ENCODE measurements around the gene HCFC1R1.
A peak's percentile ranks its signal among the peaks of the same experiment; 100 is the strongest.

Gene HCFC1R1

DNA sequence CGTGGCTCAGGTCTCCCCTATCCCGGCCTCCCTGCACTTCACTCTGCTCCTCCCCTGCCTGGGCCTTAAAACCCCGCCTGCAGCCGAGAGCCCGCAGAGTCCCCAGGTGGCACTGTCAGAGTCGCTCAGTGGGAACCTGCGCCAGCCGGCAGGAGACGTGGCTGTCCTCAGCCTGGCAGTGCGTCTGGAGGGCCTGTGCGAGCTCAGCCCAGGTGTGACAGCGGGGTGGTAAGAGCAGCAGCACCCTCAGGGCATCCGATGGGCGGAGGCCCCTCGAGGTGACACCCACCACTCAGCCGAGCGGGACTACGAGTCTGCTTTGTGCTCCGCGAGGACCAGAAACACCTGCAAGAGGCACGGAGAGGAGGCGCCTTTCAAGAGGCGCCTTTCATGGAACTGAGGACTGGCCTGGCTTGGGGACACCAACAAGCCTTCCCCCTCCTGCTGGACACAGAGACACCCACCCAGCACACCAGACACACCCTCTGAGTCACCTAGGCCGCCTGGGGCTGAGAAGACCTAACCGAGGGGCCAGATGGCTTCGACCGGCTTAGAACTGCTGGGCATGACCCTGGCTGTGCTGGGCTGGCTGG, 10.8 kb downstream of the HCFC1R1 start, which contains the start of gene CLDN9:
Gene CLDN9 (plus strand): TSS at position 96 of the 593 bp plus-strand sequence. CDS start 440 bp downstream, at position 536.
- Histone ChIP-seq H3K4me3 (ENCODE audit: low read depth, low read length) (no peak within 1 kb of the TSS), H3K9me3 (ENCODE audit: severe bottlenecking) (no peaks in the 10 kb centered on the region), H3K27me3 (ENCODE audit: insufficient read depth, low read depth, severe bottlenecking) (no peaks in the 10 kb centered on the region), H3K36me3 (no peaks in the 10 kb centered on the region), H3K27ac (peak within 1 kb of the TSS; percentile 43)
- DNase-seq, result peak; percentile 66
- TF ChIP-seq, protein P1, sequence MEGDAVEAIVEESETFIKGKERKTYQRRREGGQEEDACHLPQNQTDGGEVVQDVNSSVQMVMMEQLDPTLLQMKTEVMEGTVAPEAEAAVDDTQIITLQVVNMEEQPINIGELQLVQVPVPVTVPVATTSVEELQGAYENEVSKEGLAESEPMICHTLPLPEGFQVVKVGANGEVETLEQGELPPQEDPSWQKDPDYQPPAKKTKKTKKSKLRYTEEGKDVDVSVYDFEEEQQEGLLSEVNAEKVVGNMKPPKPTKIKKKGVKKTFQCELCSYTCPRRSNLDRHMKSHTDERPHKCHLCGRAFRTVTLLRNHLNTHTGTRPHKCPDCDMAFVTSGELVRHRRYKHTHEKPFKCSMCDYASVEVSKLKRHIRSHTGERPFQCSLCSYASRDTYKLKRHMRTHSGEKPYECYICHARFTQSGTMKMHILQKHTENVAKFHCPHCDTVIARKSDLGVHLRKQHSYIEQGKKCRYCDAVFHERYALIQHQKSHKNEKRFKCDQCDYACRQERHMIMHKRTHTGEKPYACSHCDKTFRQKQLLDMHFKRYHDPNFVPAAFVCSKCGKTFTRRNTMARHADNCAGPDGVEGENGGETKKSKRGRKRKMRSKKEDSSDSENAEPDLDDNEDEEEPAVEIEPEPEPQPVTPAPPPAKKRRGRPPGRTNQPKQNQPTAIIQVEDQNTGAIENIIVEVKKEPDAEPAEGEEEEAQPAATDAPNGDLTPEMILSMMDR (IDR thresholded peaks at IDR 0.05; ENCODE audit: low read depth, low read length), result no peak

DNA sequence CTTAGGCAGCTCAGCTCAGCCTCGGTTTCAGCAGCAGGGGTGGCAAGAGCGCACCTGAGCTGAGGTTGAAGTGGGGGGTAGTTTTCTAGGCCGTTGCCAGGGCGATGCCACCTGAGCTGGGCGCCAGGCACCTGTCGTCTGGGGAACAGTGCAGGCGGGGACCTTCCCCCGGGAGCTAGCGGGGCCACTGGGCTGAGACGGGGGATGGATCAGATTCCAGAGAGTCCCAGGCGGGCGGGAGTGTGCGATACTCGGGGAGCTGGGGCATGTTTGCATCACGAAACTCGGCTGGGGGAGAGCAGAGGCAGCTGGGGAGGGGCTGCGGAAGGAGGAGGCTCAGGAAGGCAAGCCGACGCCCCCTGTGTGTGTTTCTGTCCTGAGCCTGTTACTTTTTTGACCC, 11.5 kb downstream of the HCFC1R1 start:
- no peak overlapping the region for H3K27ac ChIP-seq
- no peaks in the 10 kb centered on the region for H3K36me3 ChIP-seq
- no peak overlapping the region for H3K4me3 ChIP-seq (ENCODE audit: low read depth, low read length)
- H3K9me3 ChIP-seq (ENCODE audit: severe bottlenecking), result no peaks in the 10 kb centered on the region
- TF ChIP-seq, protein P1 (IDR thresholded peaks at IDR 0.05; ENCODE audit: low read depth, low read length), result no peak
- DNase-seq, result no peak
- H3K27me3 ChIP-seq (ENCODE audit: insufficient read depth, low read depth, severe bottlenecking), result no peaks in the 10 kb centered on the region

DNA sequence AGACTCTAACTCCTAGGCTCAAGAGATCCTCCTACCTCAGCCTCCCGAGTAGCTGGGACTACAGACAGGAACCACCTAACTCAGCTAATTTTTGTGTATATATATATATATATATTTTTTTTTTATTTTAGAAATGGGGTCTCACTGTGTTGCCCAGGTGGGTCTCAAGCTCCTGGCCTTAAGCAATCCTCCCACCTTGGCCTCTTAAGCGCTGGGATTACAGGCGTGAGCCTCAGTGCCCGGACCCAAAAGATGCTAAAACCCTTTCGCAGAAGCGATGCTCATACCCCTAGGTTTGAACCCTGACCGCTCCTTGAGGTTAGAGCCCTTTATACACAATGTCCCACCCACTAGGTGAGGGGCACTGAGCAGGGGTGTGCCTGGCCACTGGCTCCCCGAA, 13.2 kb downstream of the HCFC1R1 start:
- no peak for DNase-seq
- no peaks in the 10 kb centered on the region for H3K27me3 ChIP-seq (ENCODE audit: insufficient read depth, low read depth, severe bottlenecking)
- TF ChIP-seq, protein P1 (IDR thresholded peaks at IDR 0.05; ENCODE audit: low read depth, low read length), result no peak
- no peaks in the 10 kb centered on the region; the same call in 1 of the 2 replicates for H3K36me3 ChIP-seq
- no peaks in the 10 kb centered on the region for H3K9me3 ChIP-seq (ENCODE audit: severe bottlenecking)
- H3K27ac ChIP-seq, result no peak overlapping the region
- H3K4me3 ChIP-seq (ENCODE audit: low read depth, low read length), result no peak overlapping the region

DNA sequence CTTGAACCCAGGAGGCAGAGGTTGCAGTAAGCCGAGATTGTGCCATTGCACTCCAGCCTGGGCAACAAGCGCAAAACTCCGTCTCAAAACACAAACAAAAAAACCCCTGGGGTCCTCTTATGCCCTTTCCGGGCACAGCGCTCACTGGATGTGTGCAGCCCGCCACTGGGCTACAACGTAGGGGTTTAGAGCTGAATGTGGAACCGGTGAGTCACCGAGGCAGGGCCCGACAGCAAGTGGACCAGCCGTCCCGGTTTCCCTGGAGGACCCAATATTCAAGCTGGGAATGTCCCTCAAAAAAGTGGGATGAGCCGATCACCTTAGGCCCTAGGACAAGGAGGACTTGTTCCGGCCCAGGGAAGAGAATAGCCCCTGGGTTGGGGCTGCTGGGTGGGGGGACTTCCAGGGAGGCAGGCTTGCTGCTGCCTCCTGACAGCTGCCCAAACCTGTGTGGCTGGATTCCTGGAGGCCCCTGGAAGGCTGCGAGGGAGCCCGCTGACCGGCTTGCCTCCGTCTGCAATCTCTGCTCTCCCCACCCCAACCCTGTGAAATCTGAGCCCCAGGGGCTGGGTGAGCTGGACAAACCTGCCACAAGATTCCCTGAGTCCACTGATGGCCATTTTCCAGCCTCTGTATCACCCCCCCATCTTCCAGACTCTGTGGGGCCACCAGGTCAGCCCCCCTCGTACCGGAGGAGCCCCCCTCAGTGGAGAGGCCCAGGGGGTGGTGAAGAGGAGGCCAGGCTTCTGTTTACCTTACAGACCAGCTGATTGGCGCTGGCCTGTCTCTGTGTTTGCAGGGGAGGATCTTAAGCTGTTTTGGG, 14.0 kb downstream of the HCFC1R1 start:
- Histone ChIP-seq H3K27ac (no peak overlapping the region), H3K36me3 (no peaks in the 10 kb centered on the region; the same call in 1 of the 2 replicates), H3K27me3 (ENCODE audit: insufficient read depth, low read depth, severe bottlenecking) (no peaks in the 10 kb centered on the region), H3K9me3 (ENCODE audit: severe bottlenecking) (no peaks in the 10 kb centered on the region), H3K4me3 (ENCODE audit: low read depth, low read length) (no peak overlapping the region)
- TF ChIP-seq, protein P1 (IDR thresholded peaks at IDR 0.05; ENCODE audit: low read depth, low read length), result no peak
- no peak for DNase-seq

- no peaks in the 10 kb centered on the region for H3K27me3 ChIP-seq (ENCODE audit: insufficient read depth, low read depth, severe bottlenecking)
- TF ChIP-seq, protein P1 (IDR thresholded peaks at IDR 0.05; ENCODE audit: low read depth, low read length), result no peak
- H3K27ac ChIP-seq, result no peak overlapping the region
These were observed 15.1 kb downstream of the HCFC1R1 start for GRCh38 chr16:3008690-3009037.

More at GRCh38 chr16:3008690-3009037, 15.1 kb downstream of the HCFC1R1 start:
- Histone ChIP-seq H3K36me3 (no peaks in the 10 kb centered on the region; the same call in 1 of the 2 replicates), H3K9me3 (ENCODE audit: severe bottlenecking) (no peaks in the 10 kb centered on the region), H3K4me3 (ENCODE audit: low read depth, low read length) (no peak overlapping the region)
- DNase-seq, result no peak
